ENCODE data around the gene ITGB5. TPM values are rescaled to one million over a fixed set of nuclear protein-coding genes. Genes with fewer than 3 reads are reported as not detected.

The ITGB5 gene
- total and polyA plus RNA-seq, 2 donors (not counting 1 experiment from before 2014, with no cell fraction given): 0.15 to 0.54 TPM

DNA sequence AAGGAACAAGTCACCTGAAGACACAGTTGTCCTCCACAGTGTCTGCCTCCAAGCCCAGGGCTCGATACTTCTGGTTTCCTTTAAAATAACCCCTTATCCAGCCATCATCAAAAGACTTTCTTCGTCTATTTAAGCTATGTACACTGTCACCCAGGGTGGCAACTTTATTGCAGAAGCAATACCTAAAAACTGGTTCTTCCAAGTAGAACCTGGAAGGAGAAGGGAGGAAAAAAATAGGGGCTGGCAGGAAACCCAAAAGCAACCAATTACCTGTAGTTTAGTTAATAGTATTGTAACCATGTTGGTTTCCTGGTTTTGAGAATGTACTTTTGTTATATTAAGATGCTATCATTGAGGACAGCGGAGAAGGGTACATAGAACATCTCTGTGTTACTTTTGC, 33.7 kb downstream of the ITGB5 start:
- intact Hi-C loops (cut with micrococcal nuclease): no loop called here
- TF ChIP-seq, protein P1, sequence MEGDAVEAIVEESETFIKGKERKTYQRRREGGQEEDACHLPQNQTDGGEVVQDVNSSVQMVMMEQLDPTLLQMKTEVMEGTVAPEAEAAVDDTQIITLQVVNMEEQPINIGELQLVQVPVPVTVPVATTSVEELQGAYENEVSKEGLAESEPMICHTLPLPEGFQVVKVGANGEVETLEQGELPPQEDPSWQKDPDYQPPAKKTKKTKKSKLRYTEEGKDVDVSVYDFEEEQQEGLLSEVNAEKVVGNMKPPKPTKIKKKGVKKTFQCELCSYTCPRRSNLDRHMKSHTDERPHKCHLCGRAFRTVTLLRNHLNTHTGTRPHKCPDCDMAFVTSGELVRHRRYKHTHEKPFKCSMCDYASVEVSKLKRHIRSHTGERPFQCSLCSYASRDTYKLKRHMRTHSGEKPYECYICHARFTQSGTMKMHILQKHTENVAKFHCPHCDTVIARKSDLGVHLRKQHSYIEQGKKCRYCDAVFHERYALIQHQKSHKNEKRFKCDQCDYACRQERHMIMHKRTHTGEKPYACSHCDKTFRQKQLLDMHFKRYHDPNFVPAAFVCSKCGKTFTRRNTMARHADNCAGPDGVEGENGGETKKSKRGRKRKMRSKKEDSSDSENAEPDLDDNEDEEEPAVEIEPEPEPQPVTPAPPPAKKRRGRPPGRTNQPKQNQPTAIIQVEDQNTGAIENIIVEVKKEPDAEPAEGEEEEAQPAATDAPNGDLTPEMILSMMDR (IDR thresholded peaks at IDR 0.05): no peak
- no peak for TF ChIP-seq EZH2 (IDR thresholded peaks at IDR 0.05; ENCODE audit: borderline replicate concordance, insufficient read depth, low read depth, low read length, poor library complexity, severe bottlenecking)
- no peak overlapping the region for H3K9ac ChIP-seq (ENCODE audit: low read length)
- H3K27me3 ChIP-seq (replicated peaks in 1 of 4; ENCODE audit: control extremely low read depth in 1 of 4, control insufficient read depth in 3 of 4, insufficient read depth in 4 of 4, low read length in 3 of 4): peaks cover 0 to 8% (median 2%) of the 10 kb centered on the region in 4 experiments
- no peak overlapping the region for H3K27ac ChIP-seq (ENCODE audit: low read length in 2 of 2)
- WGBS (ENCODE audit: insufficient coverage): 80% methylated on average over 1 of the region's 3 CpGs
- Mint-ChIP-seq H3K27ac (no peak overlapping the region), H3K27me3 (peaks cover 44% of the 10 kb centered on the region), H3K4me3 (no peak overlapping the region), H3K9me3 (ENCODE audit: insufficient read depth) (no peaks in the 10 kb centered on the region), H3K4me1 (no peaks in the 10 kb centered on the region)
- ATAC-seq (ENCODE audit: low read depth) (no peak), DNase-seq (no peak)
- no peaks in the 10 kb centered on the region for H3K9me3 ChIP-seq (ENCODE audit: control extremely low read depth in 1 of 3, control insufficient read depth in 2 of 3, insufficient read depth in 1 of 3, low read length in 2 of 3)
- no peak overlapping the region for H3K4me2 ChIP-seq (replicated peaks; ENCODE audit: low read depth, low read length, poor library complexity, severe bottlenecking)
- H4K20me1 ChIP-seq (ENCODE audit: control insufficient read depth, insufficient read depth, low read length, poor library complexity, severe bottlenecking): no peaks in the 10 kb centered on the region
- no peak overlapping the region for H3K4me3 ChIP-seq (ENCODE audit: control extremely low read depth in 1 of 5, extremely low read depth in 1 of 5, insufficient read depth in 1 of 5, low read depth in 2 of 5, low read length in 4 of 5)
- ChIA-PET POLR2A (no interaction called here), CTCF (no interaction called here)
- H3K36me3 ChIP-seq (replicated peaks in 1 of 2; ENCODE audit: control extremely low read depth in 1 of 2, control insufficient read depth in 1 of 2, extremely low read depth in 1 of 2, insufficient read depth in 2 of 2, low read length in 1 of 2): no peaks in the 10 kb centered on the region
- H3K79me2 ChIP-seq (ENCODE audit: control insufficient read depth, insufficient read depth, low read length): no peaks in the 10 kb centered on the region
- no peak overlapping the region for H2AFZ ChIP-seq (ENCODE audit: insufficient read depth, low read depth, low read length, poor library complexity, severe bottlenecking)
- no peaks in the 10 kb centered on the region for H3K4me1 ChIP-seq (ENCODE audit: control insufficient read depth in 2 of 2, insufficient read depth in 2 of 2, low read length in 2 of 2)

DNA sequence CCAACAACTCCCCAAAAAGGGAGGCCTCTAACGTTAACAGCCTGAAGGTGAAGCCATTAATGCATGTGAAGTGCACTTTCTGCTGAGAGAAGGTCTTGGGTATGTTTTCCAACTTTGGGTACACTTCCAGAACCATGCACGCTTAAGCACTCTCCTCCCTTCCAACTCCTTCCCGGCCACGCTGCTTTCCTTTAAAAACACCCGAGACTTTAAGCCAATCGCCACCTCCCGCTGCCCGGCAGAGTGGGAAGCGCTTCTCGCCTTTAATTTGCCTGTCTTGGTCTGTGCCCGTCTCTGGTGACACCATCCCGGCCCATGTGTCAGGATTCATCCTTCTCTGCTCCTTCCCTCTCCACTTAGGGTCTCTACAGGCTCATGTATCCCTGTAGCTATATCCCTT, 35.3 kb downstream of the ITGB5 start:
- H3K9me3 Mint-ChIP-seq (ENCODE audit: insufficient read depth): no peaks in the 10 kb centered on the region
- 95% methylated on average over 11 of the region's 12 CpGs for WGBS (ENCODE audit: insufficient coverage)
- H3K79me2 ChIP-seq (ENCODE audit: control insufficient read depth, insufficient read depth, low read length): no peaks in the 10 kb centered on the region
- H3K36me3 ChIP-seq (replicated peaks in 1 of 2; ENCODE audit: control extremely low read depth in 1 of 2, control insufficient read depth in 1 of 2, extremely low read depth in 1 of 2, insufficient read depth in 2 of 2, low read length in 1 of 2): no peaks in the 10 kb centered on the region
- no peak overlapping the region for H2AFZ ChIP-seq (ENCODE audit: insufficient read depth, low read depth, low read length, poor library complexity, severe bottlenecking)
- H3K4me3 Mint-ChIP-seq: no peak overlapping the region
- no peak overlapping the region for H3K27ac ChIP-seq (ENCODE audit: low read length in 2 of 2)
- intact Hi-C loops (cut with micrococcal nuclease): no loop called here
- H3K4me1 Mint-ChIP-seq: no peaks in the 10 kb centered on the region
- ATAC-seq (ENCODE audit: low read depth) (no peak), DNase-seq (no peak)
- ChIA-PET CTCF (no interaction called here), POLR2A (no interaction called here)
- peaks cover 0 to 5% (median 0%) of the 10 kb centered on the region in 4 experiments for H3K27me3 ChIP-seq (replicated peaks in 1 of 4; ENCODE audit: control extremely low read depth in 1 of 4, control insufficient read depth in 3 of 4, insufficient read depth in 4 of 4, low read length in 3 of 4)
- H4K20me1 ChIP-seq (ENCODE audit: control insufficient read depth, insufficient read depth, low read length, poor library complexity, severe bottlenecking): no peaks in the 10 kb centered on the region
- H3K4me2 ChIP-seq (replicated peaks; ENCODE audit: low read depth, low read length, poor library complexity, severe bottlenecking): no peak overlapping the region
- no peak overlapping the region for H3K27ac Mint-ChIP-seq
- TF ChIP-seq EZH2 (IDR thresholded peaks at IDR 0.05; ENCODE audit: borderline replicate concordance, insufficient read depth, low read depth, low read length, poor library complexity, severe bottlenecking): no peak
- TF ChIP-seq, protein P1 (IDR thresholded peaks at IDR 0.05): no peak
- no peaks in the 10 kb centered on the region for H3K9me3 ChIP-seq (ENCODE audit: control extremely low read depth in 1 of 3, control insufficient read depth in 2 of 3, insufficient read depth in 1 of 3, low read length in 2 of 3)
- no peak overlapping the region for H3K9ac ChIP-seq (ENCODE audit: low read length)
- H3K27me3 Mint-ChIP-seq: peaks cover 40% of the 10 kb centered on the region
- H3K4me1 ChIP-seq (ENCODE audit: control insufficient read depth in 2 of 2, insufficient read depth in 2 of 2, low read length in 2 of 2): no peaks in the 10 kb centered on the region
- no peak overlapping the region for H3K4me3 ChIP-seq (ENCODE audit: control extremely low read depth in 1 of 5, extremely low read depth in 1 of 5, insufficient read depth in 1 of 5, low read depth in 2 of 5, low read length in 4 of 5)
